ENCODE results near the gene LRRC8B. TPM values are rescaled to one million over a fixed set of nuclear protein-coding genes. Genes with fewer than 3 reads are reported as not detected.

LRRC8B gene
- total RNA-seq = 10 to 100 TPM; 41.1 to 42.1 TPM

DNA sequence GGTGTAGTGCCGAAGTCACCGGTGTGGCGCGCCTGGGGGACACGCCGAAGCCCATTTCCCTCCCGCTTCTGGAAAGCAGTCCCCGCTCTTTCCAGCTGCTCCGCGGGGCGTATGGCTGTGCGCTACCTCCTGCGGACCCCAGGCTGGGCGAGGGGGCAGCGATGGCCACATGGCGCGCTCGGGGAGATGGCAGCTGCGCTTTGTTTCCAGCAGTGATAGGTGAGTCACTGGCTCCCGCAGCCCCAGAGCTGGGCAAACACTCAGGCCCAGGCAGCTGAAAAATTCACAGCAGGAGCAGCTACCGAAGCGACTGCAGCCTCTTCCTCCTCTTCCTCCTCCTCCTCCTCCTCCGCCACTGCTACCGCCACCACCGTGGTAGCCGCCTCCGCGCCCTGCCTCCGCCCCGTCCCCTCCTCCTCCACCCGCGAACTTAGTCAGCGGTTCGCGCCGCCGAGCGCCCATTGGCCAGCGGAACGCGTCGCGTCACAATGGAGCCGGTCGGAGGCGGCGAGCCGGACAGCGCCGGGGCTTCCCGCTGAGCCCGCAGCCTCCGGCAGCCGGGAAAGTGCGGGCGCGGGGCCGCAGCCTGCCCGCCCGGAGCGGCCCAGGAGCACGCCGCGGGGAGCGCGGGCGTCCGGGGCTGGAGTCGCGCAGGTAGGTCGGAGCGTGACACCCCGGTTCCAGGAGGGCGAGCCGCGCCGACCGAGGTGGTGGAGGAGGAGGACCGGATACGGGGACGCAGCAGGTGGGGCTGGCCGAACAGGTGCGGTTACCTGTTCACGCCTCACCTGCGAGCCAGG, at the start of gene LRRC8B:
Gene LRRC8B (plus strand): TSS at position 461 of the 800 bp plus-strand sequence. CDS start 57,822 bp downstream, outside the sequence.
- Mint-ChIP-seq H3K27me3 (no peaks in the 10 kb centered on the region), H3K4me3 (no peak within 1 kb of the TSS), H3K36me3 (peaks cover 16% of the 10 kb centered on the region), H3K9me3 (peaks cover 6% of the 10 kb centered on the region), H3K4me1 (ENCODE audit: low read depth) (peaks cover 31% of the 10 kb centered on the region), H3K27ac (no peak within 1 kb of the TSS)
- ChIA-PET POLR2A (interaction anchor here (0.9 to 2.1 kb wide), 14 partner anchors 9 to 238 kb away, joined by 3 to 10 read pairs (median 6); no protein-coding TSS in a partner anchor), CTCF (interaction anchor here (0.5 to 1.0 kb wide), 4 partner anchors 15 to 254 kb away, joined by 3 read pairs; no protein-coding TSS in a partner anchor)
- intact Hi-C loops (cut with micrococcal nuclease) = loop anchor here (1.0 to 5.0 kb wide), 10 partner anchors 21 to 473 kb away; partner anchors contain the start of gene ZNF326
- DNase-seq = peak; percentile 93

- intact Hi-C loops (cut with micrococcal nuclease) = no loop called here
- Mint-ChIP-seq H3K27ac (no peak overlapping the region), H3K36me3 (peaks cover 8% of the 10 kb centered on the region), H3K4me3 (no peak overlapping the region), H3K9me3 (peaks cover 27% of the 10 kb centered on the region), H3K4me1 (ENCODE audit: low read depth) (no peaks in the 10 kb centered on the region), H3K27me3 (no peaks in the 10 kb centered on the region)
- DNase-seq = no peak
- ChIA-PET POLR2A (no interaction called here), CTCF (no interaction called here)
Observed at GRCh38 chr1:89475269-89475668, 49.4 kb upstream of the LRRC8B start.

DNA sequence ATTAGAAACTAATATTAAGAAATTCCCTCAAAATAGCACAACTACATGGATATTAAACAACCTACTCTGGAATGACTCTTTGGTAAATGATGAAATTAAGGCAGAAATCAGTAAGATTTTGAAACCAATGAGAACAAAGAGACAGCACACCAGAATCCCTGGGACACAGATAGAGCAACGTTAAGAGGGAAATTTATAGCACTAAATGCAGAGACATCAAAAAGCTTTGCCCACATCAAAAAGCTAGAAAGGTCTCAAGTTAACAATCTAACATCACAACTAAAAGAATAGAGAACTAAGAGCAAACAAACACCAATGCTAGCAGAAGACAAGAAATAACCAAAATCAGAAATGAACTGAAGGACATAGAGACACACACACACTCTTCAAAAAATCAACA, 48.6 kb upstream of the LRRC8B start:
- H3K4me1 Mint-ChIP-seq (ENCODE audit: low read depth) = no peaks in the 10 kb centered on the region
- no peak for DNase-seq
- peaks cover 8% of the 10 kb centered on the region for H3K36me3 Mint-ChIP-seq
- H3K9me3 Mint-ChIP-seq = peaks cover 35% of the 10 kb centered on the region
- CTCF ChIA-PET = no interaction called here
- no peaks in the 10 kb centered on the region for H3K27me3 Mint-ChIP-seq
- intact Hi-C loops (cut with micrococcal nuclease) = no loop called here
- POLR2A ChIA-PET = no interaction called here
- no peak overlapping the region for H3K27ac Mint-ChIP-seq
- H3K4me3 Mint-ChIP-seq = no peak overlapping the region

DNA sequence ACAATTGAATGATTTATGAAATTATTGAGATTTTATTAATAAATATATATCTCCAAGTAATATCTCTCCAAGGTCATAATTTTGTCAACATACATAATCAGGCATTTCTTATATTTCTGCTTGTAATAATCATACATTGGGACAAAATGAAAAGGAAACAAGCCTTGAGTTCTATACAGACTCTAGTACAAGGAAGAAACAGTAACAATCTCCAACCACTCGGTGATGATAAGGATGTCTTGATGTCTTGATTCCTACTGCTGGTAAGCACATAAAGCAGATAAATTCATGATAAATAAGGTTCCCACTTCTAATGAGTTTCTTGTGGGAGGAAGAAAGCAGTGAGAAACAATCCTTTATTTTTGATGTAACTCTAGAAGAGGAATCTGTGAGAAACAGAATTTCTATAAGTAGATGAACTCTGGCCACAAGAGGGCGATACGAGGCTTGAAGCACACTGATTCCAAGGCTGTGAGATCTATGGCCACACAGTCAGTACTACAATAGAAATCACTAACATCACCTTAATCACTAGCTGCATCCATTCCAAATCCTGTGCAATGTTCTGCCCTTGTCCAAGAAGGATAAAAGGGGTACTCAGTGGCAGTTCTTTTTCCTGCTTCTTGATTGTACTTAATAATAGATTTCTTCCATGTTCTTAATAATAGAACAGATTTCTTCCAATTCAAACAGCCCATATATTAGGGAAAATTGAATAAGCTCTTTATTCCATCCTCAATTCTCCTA, 41.4 kb upstream of the LRRC8B start:
- no peak overlapping the region for H3K4me3 Mint-ChIP-seq
- intact Hi-C loops (cut with micrococcal nuclease) = loop anchor here (1.0 to 5.0 kb wide), 7 partner anchors 42 to 504 kb away; partner anchors contain the start of gene LRRC8B
- H3K27ac Mint-ChIP-seq = no peak overlapping the region
- POLR2A ChIA-PET = no interaction called here
- H3K9me3 Mint-ChIP-seq = peaks cover 25% of the 10 kb centered on the region
- CTCF ChIA-PET = interaction anchor here (0.5 to 4.8 kb wide), 43 partner anchors 9 to 509 kb away, joined by 3 to 54 read pairs (median 4); partner anchors contain the start of genes GBP1 and LRRC8C
- H3K36me3 Mint-ChIP-seq = peaks cover 7% of the 10 kb centered on the region
- no peaks in the 10 kb centered on the region for H3K27me3 Mint-ChIP-seq
- DNase-seq = peak; percentile 85
- H3K4me1 Mint-ChIP-seq (ENCODE audit: low read depth) = peaks cover 18% of the 10 kb centered on the region

DNA sequence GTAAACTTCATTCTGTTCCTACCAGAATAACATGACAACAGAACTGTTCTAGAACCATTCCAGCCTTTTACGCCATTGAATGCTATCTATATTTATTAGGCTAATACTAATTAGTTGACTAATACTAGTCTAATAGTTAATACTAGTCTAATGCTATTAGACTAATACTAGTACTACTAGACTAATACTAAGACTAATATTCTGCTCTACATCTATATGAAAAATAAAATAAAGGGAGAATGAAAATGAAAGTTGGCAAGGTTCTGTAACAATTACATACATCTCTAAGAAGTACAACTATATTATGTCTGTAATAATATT, 40.9 kb upstream of the LRRC8B start:
- ChIA-PET CTCF (interaction anchor here (0.5 to 4.8 kb wide), 44 partner anchors 8 to 651 kb away, joined by 3 to 54 read pairs (median 4); partner anchors contain the start of genes GBP1 and LRRC8C), POLR2A (interaction anchor here (1.9 kb wide), 1 partner anchor 125 kb away, joined by 4 read pairs; no protein-coding TSS in a partner anchor)
- DNase-seq = no peak
- H3K4me1 Mint-ChIP-seq (ENCODE audit: low read depth) = peaks cover 22% of the 10 kb centered on the region
- no peak overlapping the region for H3K4me3 Mint-ChIP-seq
- H3K27me3 Mint-ChIP-seq = no peaks in the 10 kb centered on the region
- H3K27ac Mint-ChIP-seq = no peak overlapping the region
- peaks cover 7% of the 10 kb centered on the region for H3K36me3 Mint-ChIP-seq
- intact Hi-C loops (cut with micrococcal nuclease) = loop anchor here (1.0 to 5.0 kb wide), 8 partner anchors 33 to 504 kb away; partner anchors contain the start of gene LRRC8B
- peaks cover 25% of the 10 kb centered on the region for H3K9me3 Mint-ChIP-seq

GRCh38 chr1:89484092-89485038, 40.3 kb upstream of the LRRC8B start:
- H3K27ac Mint-ChIP-seq = no peak overlapping the region

GRCh38 chr1:89487972-89488371, 36.7 kb upstream of the LRRC8B start:
- CTCF ChIA-PET = interaction anchor here (0.7 to 1.8 kb wide), 3 partner anchors 116 to 275 kb away, joined by 3 to 5 read pairs (median 4); no protein-coding TSS in a partner anchor

More at GRCh38 chr1:89484092-89485038, 40.3 kb upstream of the LRRC8B start:
- DNase-seq = no peak
- Mint-ChIP-seq H3K4me1 (ENCODE audit: low read depth) (peaks cover 26% of the 10 kb centered on the region), H3K9me3 (peaks cover 21% of the 10 kb centered on the region), H3K4me3 (no peak overlapping the region), H3K27me3 (no peaks in the 10 kb centered on the region), H3K36me3 (peaks cover 7% of the 10 kb centered on the region)
- intact Hi-C loops (cut with micrococcal nuclease) = loop anchor here (2.0 to 5.0 kb wide), 3 partner anchors 32 to 298 kb away; no protein-coding TSS in a partner anchor
- CTCF ChIA-PET = interaction anchor here (0.6 to 4.8 kb wide), 41 partner anchors 11 to 650 kb away, joined by 3 to 54 read pairs (median 4); partner anchors contain the start of genes GBP1 and LRRC8C
- POLR2A ChIA-PET = interaction anchor here (0.6 to 2.0 kb wide), 3 partner anchors 124 to 462 kb away, joined by 4 read pairs; partner anchors contain the start of gene GBP3

DNA sequence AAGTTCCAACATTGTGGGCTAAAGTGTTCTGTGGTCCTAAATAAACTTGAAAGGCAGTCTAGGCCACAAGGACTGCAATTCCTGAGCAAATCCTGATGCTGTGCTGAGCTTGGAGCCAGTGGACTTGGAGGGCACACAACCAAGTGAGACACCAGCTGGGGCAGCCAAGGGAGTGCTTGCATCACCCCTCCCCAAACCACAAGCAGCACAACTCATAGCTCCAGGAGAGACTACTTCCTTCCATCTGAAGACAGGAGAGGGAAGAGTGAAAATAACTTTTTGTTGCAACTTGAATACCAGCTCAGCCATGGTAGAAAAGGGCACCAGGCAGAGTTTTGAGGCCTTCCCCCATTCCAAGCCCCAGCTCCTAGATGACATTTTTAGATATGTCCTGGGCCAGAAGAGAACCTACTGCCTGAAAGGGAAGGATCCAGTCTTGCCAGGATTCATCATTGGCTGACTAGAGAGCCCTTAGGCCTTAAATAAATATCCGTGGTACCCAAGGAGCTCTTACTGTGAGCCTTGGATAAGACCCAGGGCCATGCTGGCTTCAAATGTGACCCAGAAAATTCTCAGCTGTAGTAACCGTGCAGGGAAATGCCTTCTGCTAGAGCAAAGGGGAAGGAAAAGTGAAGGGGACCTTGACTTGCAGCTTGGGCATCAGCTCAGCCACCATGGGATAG, 35.4 kb upstream of the LRRC8B start:
- Mint-ChIP-seq H3K9me3 (peaks cover 9% of the 10 kb centered on the region), H3K36me3 (peaks cover 2% of the 10 kb centered on the region), H3K27ac (no peak overlapping the region), H3K27me3 (peaks cover 3% of the 10 kb centered on the region), H3K4me3 (no peak overlapping the region), H3K4me1 (ENCODE audit: low read depth) (peaks cover 21% of the 10 kb centered on the region)
- CTCF ChIA-PET = interaction anchor here (0.6 to 1.7 kb wide), 5 partner anchors 9 to 274 kb away, joined by 3 to 5 read pairs (median 3); no protein-coding TSS in a partner anchor
- POLR2A ChIA-PET = no interaction called here
- intact Hi-C loops (cut with micrococcal nuclease) = no loop called here
- no peak for DNase-seq

More at GRCh38 chr1:89487972-89488371, 36.7 kb upstream of the LRRC8B start:
- H3K4me3 Mint-ChIP-seq = no peak overlapping the region
- POLR2A ChIA-PET = interaction anchor here (0.8 to 1.4 kb wide), 2 partner anchors 28 to 58 kb away, joined by 3 to 4 read pairs; no protein-coding TSS in a partner anchor
- peaks cover 25% of the 10 kb centered on the region for H3K4me1 Mint-ChIP-seq (ENCODE audit: low read depth)
- peaks cover 2% of the 10 kb centered on the region for H3K36me3 Mint-ChIP-seq
- DNase-seq = peak; percentile 45
- peaks cover 3% of the 10 kb centered on the region for H3K27me3 Mint-ChIP-seq
- H3K9me3 Mint-ChIP-seq = peaks cover 8% of the 10 kb centered on the region
- intact Hi-C loops (cut with micrococcal nuclease) = no loop called here
- no peak overlapping the region for H3K27ac Mint-ChIP-seq

GRCh38 chr1:89490389-89490788, 34.2 kb upstream of the LRRC8B start:
- Mint-ChIP-seq H3K9me3 (peaks cover 9% of the 10 kb centered on the region), H3K27ac (no peak overlapping the region), H3K27me3 (peaks cover 3% of the 10 kb centered on the region), H3K36me3 (peaks cover 2% of the 10 kb centered on the region), H3K4me1 (ENCODE audit: low read depth) (peaks cover 16% of the 10 kb centered on the region), H3K4me3 (no peak overlapping the region)
- POLR2A ChIA-PET = no interaction called here
- intact Hi-C loops (cut with micrococcal nuclease) = no loop called here
- CTCF ChIA-PET = no interaction called here
- DNase-seq = no peak

- ChIA-PET CTCF (interaction anchor here (1.0 to 1.7 kb wide), 2 partner anchors 15 to 29 kb away, joined by 3 to 10 read pairs; no protein-coding TSS in a partner anchor), POLR2A (no interaction called here)
- DNase-seq = no peak
- Mint-ChIP-seq H3K27ac (no peak overlapping the region), H3K27me3 (peaks cover 2% of the 10 kb centered on the region), H3K36me3 (no peaks in the 10 kb centered on the region), H3K4me3 (no peak overlapping the region), H3K9me3 (peaks cover 2% of the 10 kb centered on the region), H3K4me1 (ENCODE audit: low read depth) (no peaks in the 10 kb centered on the region)
- intact Hi-C loops (cut with micrococcal nuclease) = no loop called here
Observed at GRCh38 chr1:89499320-89499719, 25.3 kb upstream of the LRRC8B start.
